H1 (cell line): ENCODE data around the gene FBXO47. TPM values are rescaled to one million over a fixed set of nuclear protein-coding genes. Genes with fewer than 3 reads are reported as not detected.

Experiments used
- CTCF ChIA-PET: fragments of 300-600 bp; sonication (Branson Sonifier 250); formaldehyde crosslinking; loops from one replicate; lab custom pipeline; 2021; ENCODE audit not compliant: partially characterized antibody; lab: Charles Lee
- POLR2A ChIA-PET: fragments of 300-600 bp; sonication (Branson Sonifier 250); formaldehyde crosslinking; loops from one replicate; lab custom pipeline; 2021; ENCODE audit warnings: inconsistent platforms; ENCODE audit not compliant: partially characterized antibody; lab: Charles Lee
- DNase-seq, 2 experiments: peaks; one replicate each; pipeline versions ENCODE4 v3.0.0 to v3.0.0-alpha.2; 2010 to 2022; ENCODE audit warnings: low spot score in 2 of 2, low read depth in 1 of 2, mixed read lengths in 1 of 2
- FAIRE-seq: peaks from 2 replicates; lab custom pipeline; 2011; peaks lifted over from hg19 to GRCh38; lab: Jason Lieb, UNC
- H2AFZ ChIP-seq: 2 replicates; pipeline ENCODE4 v1.8.1; 2012; ENCODE audit warnings: low read length, inconsistent platforms
- H2AK5ac ChIP-seq: 2 replicates; pipeline ENCODE4 v1.6.1; 2013; ENCODE audit warnings: low read depth, low read length
- H2BK120ac ChIP-seq: replicated peaks from 2 replicates; pipeline ENCODE3; 2013; ENCODE audit warnings: low read depth, low read length, inconsistent platforms
- H2BK12ac ChIP-seq: 2 replicates; pipeline ENCODE4 v1.6.1; 2013; ENCODE audit warnings: low read depth, low read length
- H2BK15ac ChIP-seq: 2 replicates; pipeline ENCODE4 v1.6.1; 2013; ENCODE audit warnings: low read length
- H2BK20ac ChIP-seq: 2 replicates; pipeline ENCODE4 v1.6.1; 2013; ENCODE audit warnings: low read length
- H2BK5ac ChIP-seq: 2 replicates; pipeline ENCODE4 v1.6.1; 2013; ENCODE audit warnings: low read depth, low read length
- H3K14ac ChIP-seq: 2 replicates; pipeline ENCODE4 v1.6.1; 2013; ENCODE audit warnings: inconsistent platforms; ENCODE audit not compliant: insufficient read length
- H3K18ac ChIP-seq: 2 replicates; pipeline ENCODE4 v1.6.1; 2013; ENCODE audit warnings: low read length; ENCODE audit errors: extremely low read depth
- H3K23ac ChIP-seq: 2 replicates; pipeline ENCODE4 v1.6.1; 2013; ENCODE audit warnings: inconsistent platforms; ENCODE audit not compliant: insufficient read length
- H3K23me2 ChIP-seq: 2 replicates; pipeline ENCODE4 v1.6.1; 2013; ENCODE audit warnings: low read depth, low read length
- H3K27ac ChIP-seq: 2 replicates; pipeline ENCODE4 v1.6.1; 2011; ENCODE audit warnings: low read depth, low read length, inconsistent platforms
- H3K27me3 ChIP-seq, 4 experiments: replicated peaks in 1 of 4; 1 replicate in 1 of 4; 2 replicates in 3 of 4; pipeline versions ENCODE4 v1.6.1 to v1.8.1; 2011 to 2013; ENCODE audit warnings: low read length in 3 of 4, mild to moderate bottlenecking in 3 of 4, inconsistent platforms in 2 of 4, mixed read lengths in 2 of 4, moderate library complexity in 1 of 4; ENCODE audit not compliant: control insufficient read depth in 3 of 4, insufficient read depth in 3 of 4; ENCODE audit errors: extremely low read depth in 1 of 4
- H3K36me3 ChIP-seq, 4 experiments: 2 replicates each; pipeline versions ENCODE4 v1.6.1 to v1.8.1; 2011 to 2013; ENCODE audit warnings: mild to moderate bottlenecking in 4 of 4, low read length in 3 of 4, moderate library complexity in 2 of 4, control low read depth in 1 of 4, inconsistent platforms in 1 of 4; ENCODE audit not compliant: insufficient read depth in 4 of 4, control insufficient read depth in 2 of 4
- H3K4ac ChIP-seq: replicated peaks from 2 replicates; pipeline ENCODE3; 2013; ENCODE audit warnings: low read length, low read depth, mixed read lengths, inconsistent platforms; ENCODE audit not compliant: insufficient read length
- H3K4me1 ChIP-seq, 4 experiments: replicated peaks in 1 of 4; 1 replicate in 1 of 4; 2 replicates in 3 of 4; pipeline versions ENCODE4 v1.6.1 to v1.8.1; 2011 to 2013; ENCODE audit warnings: low read length in 3 of 4, inconsistent platforms in 2 of 4, mixed read lengths in 1 of 4; ENCODE audit not compliant: insufficient read depth in 4 of 4, control insufficient read depth in 3 of 4
- H3K4me2 ChIP-seq, 2 experiments: 2 replicates each; pipeline versions ENCODE4 v1.6.1 to v1.8.1; 2011 to 2013; ENCODE audit warnings: low read depth in 2 of 2, low read length in 2 of 2, control low read depth in 1 of 2, inconsistent platforms in 1 of 2, mild to moderate bottlenecking in 1 of 2; ENCODE audit not compliant: insufficient read depth in 1 of 2
- H3K4me3 ChIP-seq, 4 experiments: fragments of 200-600, 300-600 bp in 1 of 4; sonication (generic), shearing (Covaris generic), sonication (Bioruptor Twin) in 1 of 4; 2 replicates each; pipeline versions ENCODE4 v1.5.1 to v1.8.1; 2011 to 2016; ENCODE audit warnings: low read length in 4 of 4, low read depth in 3 of 4, control low read depth in 2 of 4, inconsistent platforms in 2 of 4, mild to moderate bottlenecking in 2 of 4, mixed read lengths in 1 of 4, moderate library complexity in 1 of 4; ENCODE audit not compliant: insufficient read depth in 2 of 4; ENCODE audit errors: extremely low read depth in 1 of 4
- H3K56ac ChIP-seq: replicated peaks from 2 replicates; pipeline ENCODE3; 2013; ENCODE audit warnings: low read depth, mild to moderate bottlenecking, mixed read lengths, low read length, inconsistent platforms; ENCODE audit not compliant: insufficient read length
- H3K79me1 ChIP-seq: 2 replicates; pipeline ENCODE4 v1.6.1; 2013; ENCODE audit warnings: low read depth, low read length, control low read depth
- H3K79me2 ChIP-seq, 2 experiments: 2 replicates each; pipeline versions ENCODE4 v1.6.1 to v1.8.1; 2012 to 2013; ENCODE audit warnings: low read length in 2 of 2, mild to moderate bottlenecking in 2 of 2, inconsistent platforms in 1 of 2; ENCODE audit not compliant: insufficient read depth in 2 of 2, control insufficient read depth in 1 of 2
- H3K9ac ChIP-seq, 4 experiments: replicated peaks in 1 of 4; 1 replicate in 1 of 4; 2 replicates in 3 of 4; pipeline versions ENCODE4 v1.6.1 to v1.8.1; 2011 to 2013; ENCODE audit warnings: low read depth in 3 of 4, low read length in 3 of 4, control low read depth in 2 of 4, mild to moderate bottlenecking in 2 of 4, moderate library complexity in 2 of 4, inconsistent platforms in 1 of 4; ENCODE audit errors: extremely low read depth in 1 of 4
- H3K9me3 ChIP-seq, 2 experiments: 2 replicates each; pipeline versions ENCODE4 v1.6.1 to v1.8.1; 2012 to 2013; ENCODE audit warnings: mild to moderate bottlenecking in 2 of 2, moderate library complexity in 2 of 2, control low read depth in 1 of 2, inconsistent platforms in 1 of 2, low read depth in 1 of 2, low read length in 1 of 2, mixed read lengths in 1 of 2; ENCODE audit not compliant: insufficient read depth in 2 of 2
- H4K20me1 ChIP-seq, 2 experiments: replicated peaks in 1 of 2; 2 replicates each; pipeline versions ENCODE3 to v1.8.1; 2011 to 2013; ENCODE audit warnings: inconsistent platforms in 2 of 2, low read length in 2 of 2, mild to moderate bottlenecking in 1 of 2; ENCODE audit not compliant: insufficient read depth in 2 of 2, control insufficient read depth in 1 of 2
- H4K5ac ChIP-seq: 2 replicates; pipeline ENCODE4 v1.6.1; 2013; ENCODE audit warnings: low read length, low read depth, mixed read lengths, inconsistent platforms; ENCODE audit not compliant: insufficient read length
- H4K8ac ChIP-seq: 2 replicates; pipeline ENCODE4 v1.8.0; 2013; ENCODE audit warnings: mild to moderate bottlenecking, moderate library complexity, low read length, inconsistent platforms; ENCODE audit not compliant: insufficient read depth; ENCODE audit errors: extremely low read depth
- H4K91ac ChIP-seq: replicated peaks from 2 replicates; pipeline ENCODE3; 2013; ENCODE audit warnings: low read length, mixed read lengths, inconsistent platforms; ENCODE audit not compliant: insufficient read length
- EGR1 ChIP-seq: IDR thresholded peaks from 2 replicates; pipeline ENCODE4 v1.6.1; 2011; ENCODE audit warnings: low read depth, low read length, borderline replicate concordance
- JUND ChIP-seq: IDR thresholded peaks from 2 replicates; pipeline ENCODE4 v1.6.1; 2011; ENCODE audit warnings: mild to moderate bottlenecking, improper control_type of control experiment, low read length
- NANOG ChIP-seq: IDR thresholded peaks from 2 replicates; pipeline ENCODE4 v1.6.1; 2011; ENCODE audit warnings: low read length, low read depth, mild to moderate bottlenecking, inconsistent platforms; ENCODE audit not compliant: insufficient read depth, poor library complexity, severe bottlenecking
- SIRT6 ChIP-seq: IDR thresholded peaks from one replicate; pipeline ENCODE4 v1.7.1; 2012; ENCODE audit warnings: low read length, inconsistent platforms
- SP1 ChIP-seq: IDR thresholded peaks from 2 replicates; pipeline ENCODE4 v1.6.1; 2011; ENCODE audit warnings: low read depth, low read length
- WGBS, 2 experiments: shearing (Covaris generic) in 1 of 2; methylation state at CpG; one replicate each; pipeline versions ENCODE4 v1.1.6 to v1.1.7; 2013 to 2015; ENCODE audit warnings: low lambda C conversion rate in 2 of 2, mixed read lengths in 2 of 2, inconsistent platforms in 1 of 2, low coverage in 1 of 2, missing lambda C conversion rate in 1 of 2; ENCODE audit not compliant: insufficient replicate concordance in 2 of 2, insufficient coverage in 1 of 2, insufficient read length in 1 of 2; ENCODE audit errors: extremely low coverage in 1 of 2, missing lambda C conversion rate in 1 of 2; 5-methylcytosine and 5-hydroxymethylcytosine counted together
- polyA plus RNA-seq, 7 experiments: library from polyadenylated mRNA; depleted of rRNA in 3 of 7; stranded (reverse) in 5 of 7; unstranded in 2 of 7; fragments of >200 nt in 5 of 7; fragments of 200-250 nt in 2 of 7; gene quantifications; 1 replicate in 5 of 7; 2 replicates in 1 of 7; 4 replicates in 1 of 7; pipeline versions ENCODE4 v1.2.1 to v1.2.3, GENCODE V29; 2011 to 2013; ENCODE audit warnings: missing spikeins in 2 of 7, mixed read lengths in 2 of 7
- total RNA-seq: library from RNA; stranded (reverse); fragmentation: NEBNext Ultra II Directional; extraction: Animal tissue kit (Norgen Biotek cat#: 25700); gene quantifications from 2 replicates; pipeline ENCODE4 v1.2.1, GENCODE V29; 2021

The FBXO47 gene
- total and polyA plus RNA-seq, 2 of the 8 experiments (the other 6 are each of a cell fraction or from before 2014, with no cell fraction given): not detected

GRCh38 chr17:38961413-38961812, 5.8 kb downstream of the FBXO47 start:
- H3K27me3 ChIP-seq: no peaks in the 10 kb centered on the region
- no peak overlapping the region for H4K5ac ChIP-seq
- no peaks in the 10 kb centered on the region for H4K20me1 ChIP-seq
- no peak for FAIRE-seq
- H2BK5ac ChIP-seq: no peak overlapping the region
- CTCF ChIA-PET: interaction anchor here (0.6 kb wide), 1 partner anchor 44 kb away, joined by 7 read pairs; no protein-coding TSS in a partner anchor
- no peak overlapping the region for H3K56ac ChIP-seq
- no peak overlapping the region for H2BK120ac ChIP-seq
- no peak overlapping the region for H3K18ac ChIP-seq
- no peak overlapping the region for H2AK5ac ChIP-seq
- H4K8ac ChIP-seq: no peak overlapping the region
- no peak overlapping the region for H3K27ac ChIP-seq
- no peak overlapping the region for H2BK15ac ChIP-seq
- H3K79me1 ChIP-seq: no peaks in the 10 kb centered on the region
- no peak overlapping the region for H3K4ac ChIP-seq
- no peaks in the 10 kb centered on the region for H3K36me3 ChIP-seq
- no peak overlapping the region for H3K23ac ChIP-seq
- no peak overlapping the region for H3K4me2 ChIP-seq
- TF ChIP-seq NANOG: no peak
- TF ChIP-seq JUND: no peak
- TF ChIP-seq SIRT6: no peak
- TF ChIP-seq SP1: no peak
- no peak for TF ChIP-seq EGR1
- TF ChIP-seq, all 59 proteins: peak for 0
- 88% methylated on average over 4 of the region's 4 CpGs; no CpG with 5 or more reads in 1 of the 2 experiments for WGBS, 2 experiments
- H3K4me3 ChIP-seq: no peak overlapping the region
- no peaks in the 10 kb centered on the region for H3K79me2 ChIP-seq
- no peak overlapping the region for H4K91ac ChIP-seq
- no peak overlapping the region for H2AFZ ChIP-seq
- no peaks in the 10 kb centered on the region for H3K9me3 ChIP-seq
- DNase-seq: no peak
- H3K14ac ChIP-seq: no peak overlapping the region
- no peaks in the 10 kb centered on the region for H3K23me2 ChIP-seq
- H2BK12ac ChIP-seq: no peak overlapping the region
- POLR2A ChIA-PET: no interaction called here
- no peak overlapping the region for H3K9ac ChIP-seq
- no peak overlapping the region for H2BK20ac ChIP-seq
- no peaks in the 10 kb centered on the region for H3K4me1 ChIP-seq
